Gastrocnemius medialis (tissue), 4 donors: ENCODE results near the gene POLG.

ENCODE experiments used
- CTCF ChIP-seq, 5 experiments: fragments of 450-650 bp in 3 of 5; fragments of 200-600 bp in 2 of 5; sonication (generic) in 2 of 5; IDR thresholded peaks in 4 of 5; conservative IDR thresholded peaks in 1 of 5; 1 replicate in 4 of 5; 2 replicates in 1 of 5; pipeline ENCODE4 v1.5.1; 2016 to 2019; ENCODE audit warnings: antibody characterized with exemption in 5 of 5, mild to moderate bottlenecking in 3 of 5, moderate library complexity in 3 of 5
- POLR2A ChIP-seq, 2 donors: fragments of 450-650 bp; IDR thresholded peaks; one replicate each; pipeline ENCODE4 v1.6.1; 2017; ENCODE audit warnings: antibody characterized with exemption in 2 of 2, mild to moderate bottlenecking in 2 of 2, moderate library complexity in 2 of 2

GRCh38 chr15:89363770-89364169 is 29.1 kb upstream of the POLG start:
- no peak for TF ChIP-seq POLR2A (IDR thresholded peaks at IDR 0.05)
- no peak for TF ChIP-seq CTCF (IDR thresholded peaks at IDR 0.05 in 4 of 5, conservative IDR thresholded peaks at IDR 0.05 in 1 of 5)
